Ovary (tissue), 3 donors: Measurements from ENCODE around the gene AATK.

ENCODE experiments used
- EP300 ChIP-seq: sonication (generic); formaldehyde crosslinking; IDR thresholded peaks from one replicate; pipeline ENCODE4 v1.6.1; 2017; ENCODE audit warnings: antibody characterized with exemption
- POLR2A ChIP-seq: fragments of 450-650 bp; IDR thresholded peaks from one replicate; pipeline ENCODE4 v1.6.1; 2017; ENCODE audit warnings: antibody characterized with exemption, mild to moderate bottlenecking, moderate library complexity
- TF ChIP-seq, protein P1 (sequence below), 3 donors: fragments of 450-650 bp in 2 of 3; fragments of 200-600 bp in 1 of 3; IDR thresholded peaks; one replicate each; pipeline versions ENCODE4 v1.5.1 to v1.8.0; 2016 to 2022; ENCODE audit warnings: antibody characterized with exemption in 3 of 3, mild to moderate bottlenecking in 1 of 3
- donor health status: DM: no; HTN: no; CAD: no.

DNA sequence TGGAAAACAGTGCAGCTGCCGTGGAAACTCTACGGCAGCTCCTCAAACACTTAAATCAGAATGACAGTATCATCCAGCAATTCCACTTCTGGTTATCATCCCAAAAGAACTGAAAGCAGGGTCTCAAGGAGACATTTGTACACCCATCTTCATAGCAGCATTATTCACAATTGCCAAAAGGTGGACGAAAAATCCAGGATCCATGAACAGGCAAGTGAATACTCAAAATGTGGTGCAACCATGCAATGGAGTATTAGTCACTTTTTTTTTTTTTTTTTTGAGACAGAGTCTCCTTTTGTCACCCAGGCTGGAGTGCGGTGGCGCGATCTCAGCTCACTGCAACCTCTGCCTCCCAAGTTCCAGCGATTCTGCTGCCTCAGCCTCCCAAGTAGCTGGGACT is 10.6 kb upstream of the AATK start:
- TF ChIP-seq POLR2A (no peak), EP300 (no peak)
- TF ChIP-seq, protein P1, sequence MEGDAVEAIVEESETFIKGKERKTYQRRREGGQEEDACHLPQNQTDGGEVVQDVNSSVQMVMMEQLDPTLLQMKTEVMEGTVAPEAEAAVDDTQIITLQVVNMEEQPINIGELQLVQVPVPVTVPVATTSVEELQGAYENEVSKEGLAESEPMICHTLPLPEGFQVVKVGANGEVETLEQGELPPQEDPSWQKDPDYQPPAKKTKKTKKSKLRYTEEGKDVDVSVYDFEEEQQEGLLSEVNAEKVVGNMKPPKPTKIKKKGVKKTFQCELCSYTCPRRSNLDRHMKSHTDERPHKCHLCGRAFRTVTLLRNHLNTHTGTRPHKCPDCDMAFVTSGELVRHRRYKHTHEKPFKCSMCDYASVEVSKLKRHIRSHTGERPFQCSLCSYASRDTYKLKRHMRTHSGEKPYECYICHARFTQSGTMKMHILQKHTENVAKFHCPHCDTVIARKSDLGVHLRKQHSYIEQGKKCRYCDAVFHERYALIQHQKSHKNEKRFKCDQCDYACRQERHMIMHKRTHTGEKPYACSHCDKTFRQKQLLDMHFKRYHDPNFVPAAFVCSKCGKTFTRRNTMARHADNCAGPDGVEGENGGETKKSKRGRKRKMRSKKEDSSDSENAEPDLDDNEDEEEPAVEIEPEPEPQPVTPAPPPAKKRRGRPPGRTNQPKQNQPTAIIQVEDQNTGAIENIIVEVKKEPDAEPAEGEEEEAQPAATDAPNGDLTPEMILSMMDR (IDR thresholded peaks at IDR 0.05): no peak
